ENCODE measurements around the gene SLC9A4. TPM values are rescaled to one million over a fixed set of nuclear protein-coding genes. Genes with fewer than 3 reads are reported as not detected.

The SLC9A4 gene
- total RNA-seq, 1 experiment from 2014 or later, result not detected

DNA sequence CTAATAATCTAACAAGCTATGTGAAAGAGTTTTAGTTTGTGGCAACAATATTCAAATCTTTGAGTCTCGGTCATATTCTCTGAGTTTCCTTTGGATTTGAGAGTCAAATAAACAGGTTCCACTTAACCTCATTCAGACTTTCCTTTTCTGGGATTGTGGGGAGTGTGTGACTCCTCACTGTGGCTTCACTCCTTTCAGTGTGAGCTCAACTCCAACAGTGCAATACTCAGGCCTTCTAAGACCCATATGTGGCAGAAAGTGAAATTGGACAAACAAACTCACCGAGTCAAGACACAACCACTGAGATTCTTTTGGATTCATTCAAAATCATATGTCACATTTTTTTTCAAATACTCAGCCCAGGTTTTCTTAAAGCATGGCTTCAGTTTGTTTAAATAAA lies 25.4 kb downstream of the SLC9A4 start:
- DNase-seq (ENCODE audit: low read depth), result no peak

DNA sequence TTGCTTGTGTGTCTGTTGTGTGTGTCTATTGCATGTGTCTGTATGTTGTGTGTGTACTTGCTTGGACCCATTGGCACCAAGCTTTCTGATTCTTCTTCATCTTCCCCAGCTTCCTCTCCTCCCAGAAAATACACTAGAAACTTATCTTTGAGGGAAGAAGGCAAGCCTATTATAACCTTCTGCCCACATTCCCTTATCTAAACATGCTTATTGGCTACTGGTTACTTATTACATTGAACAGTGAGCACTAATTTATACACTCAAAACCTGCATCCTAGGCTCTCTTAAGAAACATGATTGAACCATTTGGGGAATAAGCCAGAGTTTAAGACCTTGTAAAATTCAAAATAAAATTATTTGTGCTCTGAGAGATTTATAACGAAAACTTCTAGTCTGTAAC lies 26.5 kb downstream of the SLC9A4 start:
- no peak for DNase-seq (ENCODE audit: low read depth)

DNA sequence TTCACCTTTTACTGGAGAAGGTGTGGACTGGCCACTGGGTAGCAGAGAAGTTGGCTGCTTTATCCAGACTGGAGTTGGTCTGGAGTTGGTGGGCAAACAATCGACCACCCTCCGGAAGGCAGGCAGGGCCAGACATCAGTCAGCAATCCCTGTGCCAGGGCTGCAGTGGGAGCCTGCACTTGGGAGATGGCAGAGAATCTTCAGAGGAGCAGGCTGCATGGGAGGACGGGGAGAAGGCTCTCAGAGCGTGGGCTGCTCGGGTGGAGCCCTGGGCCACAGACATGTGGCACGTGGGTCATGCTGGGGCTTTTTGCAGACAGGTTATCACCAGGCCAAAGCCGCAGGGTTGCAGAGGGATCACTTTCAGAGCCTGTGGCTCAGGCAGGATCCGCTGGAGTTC lies 29.6 kb downstream of the SLC9A4 start:
- no peak for DNase-seq (ENCODE audit: low read depth)

DNA sequence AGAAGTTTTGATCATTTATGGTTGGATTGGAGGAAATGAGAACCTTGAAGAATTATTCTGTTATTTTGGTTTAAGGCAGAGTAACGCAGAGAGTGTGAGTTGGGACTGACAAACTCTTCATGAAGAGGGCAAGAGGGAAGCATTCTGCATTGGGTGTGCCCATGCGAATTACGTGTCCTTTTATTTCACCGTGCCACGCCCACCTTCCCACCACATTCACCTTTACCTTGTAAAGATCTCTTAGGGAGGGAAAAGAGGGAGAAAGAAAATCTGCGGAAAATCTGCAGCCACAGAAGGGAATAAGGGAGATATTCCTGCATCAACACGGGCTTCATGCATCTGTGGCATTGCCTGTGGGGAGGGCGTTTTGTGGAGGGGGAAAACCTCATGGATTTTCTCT lies 31.8 kb downstream of the SLC9A4 start:
- no peak for DNase-seq (ENCODE audit: low read depth)

DNA sequence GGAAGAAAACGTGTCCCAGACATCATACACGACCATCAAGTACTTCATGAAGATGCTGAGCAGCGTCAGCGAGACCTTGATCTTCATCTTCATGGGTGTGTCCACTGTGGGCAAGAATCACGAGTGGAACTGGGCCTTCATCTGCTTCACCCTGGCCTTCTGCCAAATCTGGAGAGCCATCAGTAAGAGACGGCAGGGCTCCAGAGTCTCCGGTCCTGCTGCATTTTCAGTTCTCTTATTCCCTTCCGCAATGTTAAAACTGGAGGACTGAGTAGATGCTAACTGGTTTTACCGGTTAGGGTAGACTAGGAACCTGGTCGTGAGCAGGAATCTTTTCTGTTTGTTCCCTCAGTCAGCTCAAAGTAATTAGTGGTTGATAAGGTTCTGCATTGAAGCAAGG lies 32.3 kb downstream of the SLC9A4 start:
- no peak for DNase-seq (ENCODE audit: low read depth)

DNA sequence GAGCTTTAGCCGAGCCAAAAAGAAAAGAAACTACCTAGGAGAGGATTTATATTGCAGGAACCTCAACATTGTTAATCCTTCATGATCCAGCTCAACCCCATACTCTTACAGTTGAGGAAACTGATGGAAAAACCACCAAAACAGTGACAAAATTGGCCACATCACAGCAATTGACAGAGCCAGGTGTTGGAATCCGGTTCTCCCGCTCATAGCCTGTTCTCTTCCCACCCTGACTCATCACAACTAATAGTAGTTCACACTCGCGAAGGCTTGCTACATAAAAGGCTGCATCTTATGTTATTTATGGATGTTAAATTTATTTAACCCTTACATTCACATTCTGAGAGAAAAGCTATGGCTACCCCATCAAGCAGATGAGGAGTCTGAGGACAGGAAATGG lies 33.7 kb downstream of the SLC9A4 start:
- DNase-seq (ENCODE audit: low read depth), result no peak

DNA sequence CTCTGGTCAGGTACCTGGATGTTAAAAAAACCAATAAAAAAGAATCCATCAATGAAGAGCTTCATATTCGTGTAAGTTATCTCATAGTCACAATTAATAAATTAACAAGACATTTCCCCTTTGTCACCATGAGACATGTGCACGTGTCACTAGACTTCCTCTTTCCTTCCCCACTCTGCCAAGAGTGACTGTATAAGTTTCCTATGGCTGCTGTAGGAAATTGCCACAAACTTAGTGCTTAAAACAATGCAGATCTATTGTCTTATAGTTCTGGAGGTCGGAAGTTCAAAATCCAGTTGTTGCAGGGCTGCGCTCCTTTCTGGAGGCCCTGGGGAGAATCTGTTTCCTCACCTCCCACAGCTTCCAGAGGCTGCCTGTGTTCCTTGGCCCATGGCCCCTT lies 35.8 kb downstream of the SLC9A4 start:
- DNase-seq (ENCODE audit: low read depth), result no peak

DNA sequence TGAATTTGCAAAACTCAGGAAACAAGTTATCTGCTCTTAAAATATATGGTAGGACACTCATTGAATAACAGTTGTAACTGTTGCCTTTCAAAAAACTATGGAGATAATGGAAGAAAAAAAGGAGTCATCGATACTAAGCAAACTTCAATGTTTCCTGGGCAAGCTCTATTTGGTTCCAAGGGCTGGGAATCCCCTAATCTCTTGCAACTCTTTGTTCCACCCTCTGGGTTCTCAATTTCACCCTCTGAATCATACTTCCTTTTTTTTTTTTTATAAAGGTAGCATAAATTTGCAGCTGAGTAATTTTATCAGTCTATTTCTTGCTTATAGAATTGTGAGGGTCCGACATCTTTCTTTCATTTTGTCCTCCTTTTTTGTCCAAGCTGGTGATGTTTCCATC lies 36.7 kb downstream of the SLC9A4 start:
- DNase-seq (ENCODE audit: low read depth), result peak; percentile 3

DNA sequence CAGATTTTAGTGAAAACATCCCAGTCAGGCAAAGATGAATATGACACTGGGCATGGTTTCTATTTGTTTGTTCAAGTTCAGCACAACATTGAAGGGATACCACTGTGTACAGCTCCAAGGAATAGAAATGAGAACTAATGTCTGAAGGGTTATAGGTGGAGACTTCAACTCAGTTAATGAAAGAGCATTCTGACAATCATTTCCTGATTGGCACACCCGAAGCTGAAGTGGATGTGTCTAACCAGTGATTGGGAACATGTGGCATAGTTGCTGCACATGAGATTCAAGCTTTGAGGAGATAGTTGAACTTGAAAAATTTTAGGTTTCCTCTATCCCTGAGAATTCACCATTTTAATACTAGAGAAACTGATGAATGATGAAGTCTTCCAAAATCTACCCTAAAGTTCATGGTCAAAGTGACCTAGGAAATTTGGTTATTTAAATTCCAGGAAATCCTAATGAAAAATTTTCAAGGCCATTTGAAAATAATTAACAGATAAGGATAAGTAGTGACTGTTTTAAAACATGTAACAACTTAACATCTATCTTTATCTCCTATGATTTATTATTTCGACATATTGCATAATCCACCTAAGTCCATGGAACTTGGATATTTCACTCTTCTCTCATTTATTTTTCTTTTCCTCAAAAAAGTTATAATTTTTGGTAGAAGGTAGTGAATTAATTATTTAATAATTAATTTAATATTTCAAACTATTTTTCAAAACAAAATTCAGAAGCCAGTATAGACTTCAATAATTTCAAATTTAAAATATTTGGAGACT lies 38.0 kb downstream of the SLC9A4 start:
- no peak for DNase-seq (ENCODE audit: low read depth)

DNA sequence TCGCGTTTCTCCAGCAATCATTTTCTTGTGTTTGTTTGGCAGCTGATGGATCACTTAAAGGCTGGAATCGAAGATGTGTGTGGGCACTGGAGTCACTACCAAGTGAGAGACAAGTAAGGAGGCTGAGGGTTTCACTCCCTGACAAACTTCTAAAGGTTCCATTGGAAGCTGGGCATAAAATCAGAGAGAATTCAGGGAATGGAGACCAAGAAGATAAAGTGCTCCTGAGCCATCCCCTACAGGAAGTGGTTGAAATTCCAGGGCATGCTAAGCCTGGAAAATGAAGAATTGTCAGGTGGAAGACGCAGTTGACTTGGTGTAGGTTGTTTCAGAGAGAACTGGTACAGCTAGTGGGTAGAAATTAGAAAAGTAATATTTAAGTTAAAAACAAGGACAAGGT lies 39.1 kb downstream of the SLC9A4 start:
- no peak for DNase-seq (ENCODE audit: low read depth)

DNA sequence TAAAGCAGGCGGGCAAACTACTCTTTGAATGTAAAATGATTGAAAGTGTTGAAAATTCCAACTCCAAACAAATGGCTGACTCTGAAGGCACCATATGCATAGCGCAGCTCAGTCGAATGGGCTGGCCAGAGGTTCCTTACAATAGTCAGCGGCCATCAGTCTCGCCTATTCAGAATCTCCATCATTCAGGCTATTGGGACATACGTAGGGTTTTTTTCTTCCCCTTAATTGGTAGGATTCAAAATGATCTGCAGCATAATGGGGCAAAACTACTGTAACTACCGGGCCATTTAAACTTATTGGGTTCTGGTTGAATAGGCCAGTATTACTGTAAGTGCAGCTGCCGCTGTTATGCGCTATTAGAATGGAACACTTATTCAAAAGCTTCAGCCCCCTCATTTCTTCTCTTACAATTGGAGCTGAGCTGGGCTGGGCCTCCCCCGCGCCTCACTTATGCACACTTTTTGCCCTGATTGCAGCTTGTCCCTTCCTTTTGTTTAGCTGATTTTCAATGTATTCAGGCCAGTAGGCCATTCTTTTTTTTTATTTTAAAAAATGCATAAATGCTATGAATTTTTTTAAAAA lies 40.4 kb downstream of the SLC9A4 start:
- no peak for DNase-seq (ENCODE audit: low read depth)

DNA sequence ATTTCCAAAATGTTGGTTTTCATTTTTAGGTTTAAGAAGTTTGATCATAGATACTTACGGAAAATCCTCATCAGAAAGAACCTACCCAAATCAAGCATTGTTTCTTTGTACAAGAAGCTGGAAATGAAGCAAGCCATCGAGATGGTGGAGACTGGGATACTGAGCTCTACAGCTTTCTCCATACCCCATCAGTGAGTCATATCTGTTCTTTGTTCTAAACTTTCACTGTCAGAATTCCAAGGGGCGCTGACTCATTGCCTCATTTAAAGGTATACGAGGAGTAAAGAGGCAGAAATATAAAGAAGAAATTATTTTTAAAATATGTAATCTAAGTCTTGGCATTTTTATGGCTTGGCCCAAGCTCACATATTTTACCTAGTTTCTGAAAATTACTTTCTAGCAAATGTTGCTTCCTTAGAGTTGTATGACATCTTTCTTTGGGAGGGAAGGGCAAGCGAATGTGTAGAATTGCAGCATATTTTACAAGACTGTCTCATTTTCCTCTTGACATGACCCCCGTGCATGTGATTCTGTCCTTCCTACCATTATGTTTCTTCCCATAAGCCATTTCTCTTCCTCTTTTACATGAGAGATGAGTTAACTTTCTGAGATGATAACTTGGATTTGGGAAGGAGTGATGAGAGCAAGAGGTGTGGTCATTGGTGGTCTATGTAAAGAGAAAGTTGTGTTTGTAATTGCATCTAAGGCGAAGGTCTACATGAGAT lies 41.2 kb downstream of the SLC9A4 start:
- peak; percentile 85 for DNase-seq (ENCODE audit: low read depth)

DNA sequence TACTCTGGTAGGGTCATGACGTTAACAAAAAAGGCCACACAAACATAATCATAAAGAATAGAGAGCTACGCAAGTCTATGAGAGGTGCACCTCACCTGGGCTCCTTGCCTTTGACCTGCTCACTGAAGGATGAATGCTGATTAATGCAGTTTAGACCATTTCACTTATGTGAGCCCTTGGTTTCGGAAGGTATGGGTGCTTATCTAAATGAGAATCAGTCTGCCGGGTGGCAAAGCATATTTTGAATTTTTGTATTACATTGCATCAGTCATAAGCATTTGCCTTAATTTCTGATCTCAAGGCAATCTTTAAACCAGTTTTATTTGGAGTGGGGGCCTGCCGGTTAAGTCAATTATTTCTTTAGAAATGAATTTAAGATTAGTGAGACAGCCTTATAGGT lies 42.8 kb downstream of the SLC9A4 start:
- DNase-seq (ENCODE audit: low read depth), result no peak

DNA sequence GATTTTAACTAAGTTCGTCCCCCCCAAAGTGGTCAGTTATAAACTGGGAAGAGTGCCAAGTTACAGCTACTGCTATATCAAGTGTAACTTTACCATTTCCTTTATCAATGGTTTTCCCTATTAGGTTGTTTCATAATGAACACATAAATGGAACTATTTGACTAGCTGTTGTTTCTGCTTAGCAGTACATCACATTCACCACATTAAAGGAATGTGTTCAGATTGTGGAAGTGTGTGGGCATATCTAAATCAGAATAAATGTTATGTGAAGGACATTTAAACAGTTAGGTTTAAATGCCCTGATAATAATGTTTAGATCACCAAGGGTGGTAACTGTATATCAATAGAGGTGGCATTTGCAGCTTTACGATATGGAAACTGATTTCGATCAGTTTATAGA lies 45.1 kb downstream of the SLC9A4 start:
- no peak for DNase-seq (ENCODE audit: low read depth)

DNA sequence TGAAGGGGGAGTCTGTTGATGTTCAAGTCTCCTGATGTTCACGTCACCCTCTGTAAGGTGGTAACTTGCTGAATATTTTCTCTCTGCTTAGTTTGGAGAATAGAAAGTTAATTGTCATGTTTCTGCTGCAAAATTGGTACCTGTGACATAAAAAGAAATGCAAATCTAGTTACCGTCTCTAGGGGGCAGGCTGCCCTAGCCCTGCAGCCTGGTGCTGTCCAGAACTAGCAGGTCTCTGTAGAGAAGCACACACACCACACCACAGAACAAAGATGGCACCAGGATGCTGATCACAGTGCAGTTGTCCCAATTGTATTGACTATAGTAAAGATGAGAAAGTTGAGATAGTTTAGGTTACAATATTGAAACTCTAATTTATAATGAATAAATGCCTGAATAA lies 47.0 kb downstream of the SLC9A4 start:
- peak; percentile 6 for DNase-seq (ENCODE audit: low read depth)

DNA sequence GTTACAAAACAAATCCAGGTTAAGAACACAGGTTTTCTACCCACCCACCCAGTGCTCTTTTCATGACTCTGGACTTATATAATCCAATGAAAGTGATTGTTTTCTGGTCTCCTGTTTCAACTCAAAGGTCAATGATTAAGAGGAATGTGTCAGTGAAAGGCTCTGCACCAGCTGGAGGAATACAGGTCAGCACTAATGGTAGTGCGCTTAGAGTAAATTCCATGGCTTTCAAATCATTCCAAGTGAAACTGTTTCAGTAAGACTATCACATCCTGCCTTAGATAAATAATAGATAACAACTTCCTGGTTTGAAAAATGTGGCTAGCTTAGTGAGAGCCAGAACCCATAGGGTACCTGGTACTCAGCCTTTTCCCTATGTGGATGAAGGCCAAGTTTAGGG lies 47.8 kb downstream of the SLC9A4 start:
- no peak for DNase-seq (ENCODE audit: low read depth)

DNA sequence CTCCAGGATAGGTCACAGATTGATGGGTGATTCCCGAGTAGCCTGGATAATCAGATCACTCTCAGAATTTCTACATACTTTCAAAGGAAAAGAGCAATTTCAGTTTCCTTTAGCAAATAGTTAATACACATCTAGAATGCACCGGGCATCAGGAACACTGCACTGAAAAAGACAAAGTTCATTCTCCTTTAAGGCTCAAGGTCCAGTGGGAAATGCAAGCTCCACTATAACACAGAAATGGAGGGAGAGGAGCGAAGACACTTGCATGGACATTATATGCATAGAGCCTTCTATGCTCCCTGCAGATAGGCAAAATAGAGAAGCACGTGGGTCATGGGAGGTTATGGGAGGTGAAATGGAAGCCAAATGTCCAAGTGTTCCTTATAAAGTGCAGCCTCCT lies 49.1 kb downstream of the SLC9A4 start:
- no peak for DNase-seq (ENCODE audit: low read depth)

DNA sequence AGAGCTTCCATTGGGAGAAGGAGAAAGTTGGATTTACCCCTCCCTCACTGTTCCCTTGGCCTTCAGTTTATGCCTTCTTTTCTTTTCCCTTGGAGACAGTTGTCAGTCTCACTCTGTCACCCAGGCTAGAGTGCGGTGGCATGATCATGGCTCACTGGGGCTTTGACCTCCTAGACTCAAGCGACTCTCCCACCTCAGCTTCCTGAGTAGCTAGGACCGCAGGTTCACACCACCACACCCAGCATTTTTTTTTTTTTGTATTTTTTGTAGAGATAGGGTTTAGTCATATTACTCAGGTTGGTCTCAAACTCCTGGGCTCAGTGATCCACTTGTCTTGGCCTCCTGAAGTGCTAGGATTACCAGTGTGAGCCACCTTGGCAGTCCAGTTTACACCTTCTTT lies 49.9 kb downstream of the SLC9A4 start:
- no peak for DNase-seq (ENCODE audit: low read depth)

DNA sequence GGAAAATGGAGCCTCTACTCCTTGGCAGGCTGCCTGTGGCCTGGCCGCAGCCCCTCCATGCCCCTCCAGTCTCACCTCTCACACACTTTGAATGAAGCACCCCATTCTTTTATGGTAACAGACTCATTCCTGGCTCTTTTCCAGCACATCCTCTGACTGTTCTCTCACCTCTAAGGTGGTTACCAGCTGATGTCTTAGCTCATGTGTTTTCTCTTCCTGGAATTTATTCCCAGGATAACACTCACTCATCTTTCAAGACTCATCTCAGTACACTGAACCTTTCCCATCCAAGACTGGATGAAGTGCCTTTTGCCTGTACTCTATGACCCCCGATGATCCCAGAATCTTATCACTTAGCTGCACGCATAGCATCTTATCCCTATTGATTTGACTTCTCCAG lies 50.6 kb downstream of the SLC9A4 start:
- DNase-seq (ENCODE audit: low read depth), result no peak

DNA sequence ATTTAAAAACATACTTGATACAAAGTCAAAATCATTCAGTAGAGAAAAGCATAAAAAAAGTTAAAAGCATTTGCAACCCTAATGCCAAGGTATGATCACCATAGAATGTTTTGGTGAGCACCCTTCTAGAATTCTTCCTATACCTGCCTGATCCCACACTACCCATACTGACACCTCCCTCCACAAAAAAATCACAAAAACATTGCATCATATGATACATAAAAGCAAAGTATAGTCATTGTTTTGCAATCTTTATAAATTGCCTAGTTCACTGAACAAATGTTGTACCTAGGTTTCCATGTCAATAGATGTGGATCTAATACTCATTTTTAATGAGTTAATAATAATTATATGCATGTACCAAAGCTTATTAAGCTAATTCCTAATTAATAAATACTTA lies 54.1 kb downstream of the SLC9A4 start:
- no peak for DNase-seq (ENCODE audit: low read depth)

DNA sequence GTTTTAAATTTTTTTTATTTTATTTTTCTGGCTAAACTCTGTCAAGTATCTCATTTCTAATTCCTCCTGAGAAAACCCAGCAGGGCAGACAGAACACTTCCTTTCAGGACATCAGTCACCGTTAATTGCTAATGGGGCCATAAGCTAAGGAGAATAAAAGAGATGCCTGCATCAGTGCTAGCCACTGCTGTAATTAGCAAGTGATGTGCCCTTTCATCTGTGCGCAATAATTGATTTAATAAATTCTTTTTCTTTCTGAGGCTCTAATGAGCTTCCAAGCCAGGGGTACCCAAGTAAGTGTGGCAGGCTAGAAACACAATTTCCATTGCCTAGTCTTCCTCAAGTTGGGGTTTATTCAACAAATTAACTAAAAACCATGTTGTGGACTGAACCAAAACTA lies 65.5 kb downstream of the SLC9A4 start:
- no peak for DNase-seq (ENCODE audit: low read depth)

DNA sequence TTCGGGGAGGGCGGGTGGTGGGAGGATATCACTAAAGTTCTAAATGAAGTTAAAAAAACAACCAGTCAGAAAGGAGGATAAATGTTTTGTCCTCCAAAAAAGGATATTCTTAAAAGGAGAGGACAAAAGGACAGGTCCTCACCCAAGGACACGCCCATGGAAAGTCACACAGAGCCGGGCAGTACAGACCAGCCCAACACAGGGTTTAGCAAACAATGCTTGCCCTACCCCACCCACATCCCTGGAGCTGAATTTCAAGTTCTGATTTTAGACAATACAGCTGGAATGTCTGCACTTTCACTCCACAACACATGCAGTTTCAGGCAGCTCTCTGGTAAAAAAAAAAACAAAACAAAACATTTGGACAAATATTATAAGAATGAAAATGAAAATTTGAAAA lies 67.9 kb downstream of the SLC9A4 start:
- no peak for DNase-seq (ENCODE audit: low read depth)

DNA sequence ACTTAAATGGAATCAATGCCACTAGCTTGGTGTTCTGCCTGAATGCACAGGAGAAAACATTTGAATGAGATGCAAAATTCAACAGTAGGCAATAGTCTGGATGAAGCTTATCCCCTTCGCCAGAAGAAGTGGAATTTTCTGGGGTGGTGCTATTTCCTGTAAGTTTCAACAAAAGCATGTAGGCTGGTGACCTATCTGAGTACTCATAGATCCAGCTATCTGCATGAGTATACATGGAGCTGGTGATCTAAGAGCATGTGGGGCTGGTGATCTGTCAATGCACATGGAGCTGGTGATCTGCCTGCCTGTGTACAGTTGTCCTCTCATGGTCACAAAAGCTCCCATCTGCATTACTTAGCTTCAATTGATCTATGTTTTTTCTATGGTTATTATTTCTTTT lies 71.2 kb downstream of the SLC9A4 start:
- DNase-seq (ENCODE audit: low read depth), result no peak

All from M059J (cell line).